ENCODE measurements around the gene IQGAP3. TPM values are rescaled to one million over a fixed set of nuclear protein-coding genes. Genes with fewer than 3 reads are reported as not detected.

Gene IQGAP3
- total RNA-seq, 1 experiment from 2014 or later: 25.6 TPM

- intact Hi-C loops (cut with micrococcal nuclease; ENCODE audit: unreplicated experiment) (no loop called here), in situ Hi-C loops (cut with HindIII; ENCODE audit: low pct_unique_long_range_greater_than_20kb, low sequenced_read_pairs) (no loop called here)
- Histone ChIP-seq H3K36me3 (ENCODE audit: control insufficient read depth, insufficient read depth, low read length) (peaks cover 8% of the 10 kb centered on the region; the same call in 1 of the 2 replicates), H3K9me3 (ENCODE audit: control insufficient read depth, insufficient read depth, low read depth, low read length) (no peaks in the 10 kb centered on the region), H3K4me1 (ENCODE audit: control insufficient read depth, insufficient read depth, low read length) (peaks cover 45% of the 10 kb centered on the region), H3K27ac (ENCODE audit: low read length) (no peak overlapping the region), H3K4me3 (ENCODE audit: low read depth in 2 of 2, low read length in 2 of 2) (no peak overlapping the region), H3K27me3 (ENCODE audit: control insufficient read depth, insufficient read depth, low read length) (no peaks in the 10 kb centered on the region)
- CTCF ChIA-PET: interaction anchor here (0.6 kb wide), 1 partner anchor 24 kb away, joined by 4 read pairs; no protein-coding TSS in a partner anchor
- ATAC-seq (no peak), DNase-seq (ENCODE audit: low read depth, low spot score) (no peak)
- POLR2A ChIA-PET: no interaction called here
- no TSS peak for BruUV-seq (replicated peaks)
- TF ChIP-seq REST (IDR thresholded peaks at IDR 0.05; ENCODE audit: insufficient read depth in 1 of 2, low read depth in 2 of 2, low read length in 1 of 2): no peak
- TF ChIP-seq CTCF (IDR thresholded peaks at IDR 0.05): no peak
- no peak for TF ChIP-seq TCF7L2 (IDR thresholded peaks at IDR 0.05; ENCODE audit: low read depth, low read length)
- TF ChIP-seq SIN3A (IDR thresholded peaks at IDR 0.05; ENCODE audit: borderline replicate concordance, insufficient read depth, low read depth, low read length): no peak
- no peak for TF ChIP-seq POLR2AphosphoS5 (IDR thresholded peaks at IDR 0.05; ENCODE audit: low read depth, low read length)
Observed at GRCh38 chr1:156495401-156496140, 76.8 kb downstream of the IQGAP3 start.

- intact Hi-C loops (cut with micrococcal nuclease; ENCODE audit: unreplicated experiment) (no loop called here), in situ Hi-C loops (cut with HindIII; ENCODE audit: low pct_unique_long_range_greater_than_20kb, low sequenced_read_pairs) (no loop called here)
- H3K27ac ChIP-seq (ENCODE audit: low read length): no peak overlapping the region
- BruUV-seq (replicated peaks): no TSS peak
- ChIA-PET CTCF (no interaction called here), POLR2A (no interaction called here)
- H3K4me1 ChIP-seq (ENCODE audit: control insufficient read depth, insufficient read depth, low read length): peaks cover 55% of the 10 kb centered on the region
- H3K4me3 ChIP-seq (ENCODE audit: low read depth in 2 of 2, low read length in 2 of 2): no peak overlapping the region
- TF ChIP-seq REST (IDR thresholded peaks at IDR 0.05; ENCODE audit: insufficient read depth in 1 of 2, low read depth in 2 of 2, low read length in 1 of 2): no peak
- TF ChIP-seq SIN3A (IDR thresholded peaks at IDR 0.05; ENCODE audit: borderline replicate concordance, insufficient read depth, low read depth, low read length): no peak
- TF ChIP-seq CTCF (IDR thresholded peaks at IDR 0.05): no peak
- no peak for TF ChIP-seq TCF7L2 (IDR thresholded peaks at IDR 0.05; ENCODE audit: low read depth, low read length)
- no peak for TF ChIP-seq POLR2AphosphoS5 (IDR thresholded peaks at IDR 0.05; ENCODE audit: low read depth, low read length)
- DNase-seq (ENCODE audit: low read depth, low spot score) (no peak), ATAC-seq (no peak)
- no peaks in the 10 kb centered on the region for H3K9me3 ChIP-seq (ENCODE audit: control insufficient read depth, insufficient read depth, low read depth, low read length)
- H3K27me3 ChIP-seq (ENCODE audit: control insufficient read depth, insufficient read depth, low read length): no peaks in the 10 kb centered on the region
- H3K36me3 ChIP-seq (ENCODE audit: control insufficient read depth, insufficient read depth, low read length): no peaks in the 10 kb centered on the region; the same call in 1 of the 2 replicates
Observed at GRCh38 chr1:156494309-156494895, 78.0 kb downstream of the IQGAP3 start.
